EL (cell line): ENCODE results near the gene GDE1.
"Not testable (repeated sequence)": the region's sequence is repeated elsewhere in the genome, so short reads cannot be mapped to it uniquely, and the experiment has no call there.

Source experiments
- DNase-seq: peaks from one replicate; pipeline ENCODE4 v3.0.0-alpha.2; 2016

Gene GDE1, protein sequence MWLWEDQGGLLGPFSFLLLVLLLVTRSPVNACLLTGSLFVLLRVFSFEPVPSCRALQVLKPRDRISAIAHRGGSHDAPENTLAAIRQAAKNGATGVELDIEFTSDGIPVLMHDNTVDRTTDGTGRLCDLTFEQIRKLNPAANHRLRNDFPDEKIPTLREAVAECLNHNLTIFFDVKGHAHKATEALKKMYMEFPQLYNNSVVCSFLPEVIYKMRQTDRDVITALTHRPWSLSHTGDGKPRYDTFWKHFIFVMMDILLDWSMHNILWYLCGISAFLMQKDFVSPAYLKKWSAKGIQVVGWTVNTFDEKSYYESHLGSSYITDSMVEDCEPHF

GRCh38 chr16:19521471-19522396 is at the start of gene GDE1:
GDE1 (minus strand) TSS chr16:19522098; CDS start chr16:19521964, 134 bp downstream.
- peak; percentile 89 for DNase-seq

DNA sequence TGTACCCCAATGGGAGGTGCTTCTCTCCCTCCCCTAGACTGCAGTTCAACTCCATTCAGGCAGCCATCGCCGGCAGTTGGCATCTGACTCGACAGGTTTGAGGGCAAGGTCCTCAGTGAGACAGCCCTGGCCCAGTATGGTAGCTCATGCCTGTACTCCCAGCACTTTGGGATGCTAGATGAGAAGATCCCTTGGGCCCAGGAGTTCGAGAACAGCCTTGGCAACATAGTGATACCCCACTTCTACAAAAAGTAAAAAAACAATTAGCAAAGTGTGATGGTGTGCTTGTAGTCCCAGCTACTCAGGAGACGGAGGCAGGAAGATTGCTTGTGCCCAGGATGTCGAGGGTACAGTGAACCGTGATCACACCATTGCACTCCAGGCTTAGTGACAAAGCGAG is 45.7 kb upstream of the GDE1 start:
- no peak for DNase-seq

DNA sequence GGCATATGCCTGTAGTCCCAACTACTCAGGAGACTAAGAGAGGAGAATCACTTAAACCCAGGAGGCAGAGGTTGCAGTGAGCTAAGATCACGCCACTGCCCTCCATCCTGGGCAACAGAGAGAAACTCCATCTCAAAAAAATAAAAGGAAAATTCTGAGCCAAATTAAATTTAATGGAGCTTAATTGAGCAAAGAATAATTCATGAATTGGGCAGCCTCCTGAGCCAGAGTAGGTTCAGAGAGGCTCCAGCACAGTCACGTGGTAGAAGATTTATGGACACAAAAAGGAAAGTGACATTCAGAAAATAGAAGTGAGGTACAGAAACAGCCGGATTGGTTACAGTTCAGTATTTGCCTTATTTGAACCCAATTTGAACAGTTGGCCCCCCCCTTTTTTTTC is 44.5 kb upstream of the GDE1 start:
- no peak for DNase-seq

DNA sequence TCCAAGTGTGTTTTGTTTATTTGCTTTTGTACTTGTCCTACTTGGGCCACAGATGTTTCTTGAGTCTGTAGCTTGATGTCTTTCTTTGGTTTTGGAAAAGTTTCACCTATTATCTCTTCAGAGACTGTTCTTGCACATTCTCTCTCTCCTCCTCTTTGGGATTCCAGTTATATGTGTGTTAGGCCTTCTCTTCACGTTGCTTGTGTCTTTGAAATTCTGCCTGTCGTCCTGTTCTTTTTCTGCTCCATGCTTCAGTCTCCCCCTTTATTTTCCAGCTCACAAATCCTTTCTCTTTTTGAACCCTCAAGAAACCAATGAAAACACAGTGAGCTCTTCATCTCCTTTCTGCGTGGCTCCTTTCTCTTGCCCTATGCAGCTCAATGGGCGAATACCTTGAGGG is 41.5 kb upstream of the GDE1 start:
- DNase-seq = no peak

GRCh38 chr16:19560078-19560477 is 38.2 kb upstream of the GDE1 start:
- DNase-seq = no peak

GRCh38 chr16:19559242-19559910 is 37.5 kb upstream of the GDE1 start:
- peak; percentile 63 for DNase-seq

DNA sequence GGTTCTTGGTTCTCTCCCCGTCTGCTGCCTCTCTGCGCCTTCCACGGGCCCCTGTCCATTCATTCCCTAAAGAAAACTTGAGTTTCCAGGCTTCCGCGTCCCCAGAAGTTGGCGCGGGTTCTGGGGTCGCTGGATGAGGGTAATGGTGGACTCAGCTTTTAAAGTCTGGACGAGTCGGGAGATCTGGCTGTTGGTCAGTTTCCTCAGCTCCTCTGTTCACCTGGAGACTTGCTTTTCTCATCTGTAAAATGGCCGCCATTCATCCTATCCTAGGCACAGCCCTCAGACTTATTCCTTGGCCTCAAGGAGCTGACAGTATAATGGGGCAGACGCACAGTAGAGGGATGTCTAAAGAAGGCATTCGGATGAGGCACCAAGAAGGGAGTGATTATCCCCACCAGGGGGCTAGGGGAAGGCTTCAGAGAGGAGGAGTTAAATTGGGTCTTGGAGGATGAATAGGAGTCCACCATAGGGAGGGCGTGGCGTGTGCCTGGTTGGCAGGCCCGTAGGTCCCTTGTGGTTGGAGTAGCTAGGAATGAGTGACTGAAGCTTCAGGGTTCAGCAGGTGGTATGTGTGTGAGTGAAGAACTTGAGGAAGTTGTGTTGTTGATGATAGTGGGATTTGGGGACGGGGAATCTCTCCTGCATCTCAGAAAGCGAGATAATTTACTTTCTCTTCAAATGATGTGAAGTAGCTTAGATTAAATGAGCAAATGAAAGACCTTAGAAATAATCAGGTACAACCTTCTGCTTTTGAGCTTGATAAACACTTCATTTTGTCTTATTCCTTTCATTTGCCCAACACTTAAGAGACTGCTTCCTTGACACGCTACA is 34.3 kb upstream of the GDE1 start:
- DNase-seq = peak; percentile 47

GRCh38 chr16:19555186-19555937 is 33.5 kb upstream of the GDE1 start, which contains the start of gene VPS35L:
VPS35L (plus strand) TSS chr16:19555703; CDS start chr16:19555730, 27 bp downstream.
- peak; percentile 99 for DNase-seq

DNA sequence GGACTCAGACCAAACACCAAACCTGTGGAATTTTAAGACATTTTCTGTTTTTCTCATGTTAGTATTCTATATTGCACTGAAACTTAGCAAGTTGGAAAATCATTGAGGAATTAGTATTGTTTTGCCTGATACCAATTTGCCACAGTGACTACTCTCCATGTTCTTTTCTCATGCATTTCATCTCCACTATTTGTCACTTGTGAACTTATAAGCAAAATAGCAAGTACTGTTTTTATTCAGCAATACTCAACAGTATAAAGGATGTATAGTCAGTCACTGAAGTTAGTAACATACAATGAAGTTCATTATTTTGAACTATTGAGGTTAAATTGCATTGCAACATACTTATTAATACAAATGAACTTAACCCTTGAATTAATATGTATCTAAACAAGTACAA is 27.8 kb upstream of the GDE1 start:
- DNase-seq = no peak

DNA sequence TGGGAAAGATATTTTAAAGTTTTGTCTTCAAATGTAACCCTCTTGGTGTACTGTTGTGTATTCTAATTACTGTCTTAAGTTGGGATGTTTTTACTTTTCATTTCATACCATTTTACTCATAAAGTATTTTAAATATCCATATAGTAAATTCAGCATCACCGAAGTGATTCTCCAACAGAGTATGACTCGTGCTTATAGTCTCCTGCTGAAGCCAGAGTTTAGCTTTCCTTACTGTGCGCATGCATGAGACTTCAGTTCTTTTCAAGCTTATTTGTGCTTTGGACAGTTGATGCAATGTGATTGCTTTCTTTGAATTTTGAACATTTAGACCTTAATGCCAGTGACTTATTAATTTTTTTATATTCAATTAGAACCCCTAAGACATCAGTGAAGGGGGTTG is 26.2 kb upstream of the GDE1 start:
- no peak for DNase-seq

- not testable (repeated sequence) for DNase-seq
These were observed 21.5 kb upstream of the GDE1 start for GRCh38 chr16:19543278-19543996.

GRCh38 chr16:19542138-19542821 is 20.4 kb upstream of the GDE1 start:
- DNase-seq = no peak

DNA sequence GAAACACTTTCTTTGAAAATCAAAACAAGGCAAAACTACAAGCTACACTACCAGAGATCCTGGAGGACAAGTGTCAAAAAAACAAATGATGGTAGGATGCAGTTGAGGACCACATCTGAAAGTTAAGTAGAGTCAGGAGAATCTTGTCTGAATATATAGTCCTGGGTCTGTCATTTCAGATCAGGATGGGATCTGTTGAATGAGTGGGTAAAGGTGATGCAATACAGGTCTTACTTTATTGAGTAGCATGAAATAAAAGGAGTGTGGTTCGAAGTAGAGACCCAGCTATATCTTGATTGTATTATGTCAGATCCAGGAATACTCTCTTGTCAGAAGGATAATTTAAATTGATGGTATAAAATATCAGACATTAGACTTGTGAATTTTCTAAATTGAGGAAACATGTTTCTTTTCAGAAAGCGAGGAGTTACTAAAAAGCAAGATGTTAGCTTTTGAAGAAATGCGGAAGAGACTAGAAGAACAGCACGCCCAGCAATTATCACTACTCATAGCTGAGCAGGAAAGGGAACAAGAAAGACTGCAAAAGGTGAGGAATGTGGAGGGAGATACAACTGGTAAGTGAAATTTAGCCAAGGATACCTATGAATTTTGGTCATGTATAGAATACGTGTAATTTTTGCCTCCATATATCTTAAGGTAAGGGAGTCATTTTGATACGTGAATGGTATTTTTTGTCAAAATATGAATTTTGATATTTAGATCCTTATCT is 18.5 kb upstream of the GDE1 start:
- DNase-seq = no peak

- DNase-seq = no peak
These were observed 10.7 kb upstream of the GDE1 start for GRCh38 chr16:19532601-19533000.

DNA sequence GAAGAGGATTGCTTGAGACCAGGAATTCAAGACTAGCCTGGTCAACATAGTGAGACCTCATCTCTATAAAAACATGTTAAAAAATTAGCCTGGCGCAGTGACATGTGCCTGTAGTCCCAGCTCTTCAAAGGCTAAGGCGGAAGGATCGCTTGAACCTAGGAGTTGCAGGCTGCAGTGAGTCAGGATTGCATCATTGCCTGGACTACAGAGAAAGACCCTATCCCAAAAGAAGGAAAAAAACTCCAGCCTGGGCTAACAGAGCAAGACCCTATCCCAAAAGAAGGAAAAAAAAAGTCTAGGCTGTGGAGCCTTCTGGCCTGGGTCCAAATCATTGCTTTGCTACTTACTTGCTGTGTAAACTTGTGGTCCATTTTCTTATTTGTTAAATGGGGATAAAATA is 6.8 kb upstream of the GDE1 start:
- DNase-seq = no peak

GRCh38 chr16:19527161-19527560 is 5.3 kb upstream of the GDE1 start:
- DNase-seq = no peak

DNA sequence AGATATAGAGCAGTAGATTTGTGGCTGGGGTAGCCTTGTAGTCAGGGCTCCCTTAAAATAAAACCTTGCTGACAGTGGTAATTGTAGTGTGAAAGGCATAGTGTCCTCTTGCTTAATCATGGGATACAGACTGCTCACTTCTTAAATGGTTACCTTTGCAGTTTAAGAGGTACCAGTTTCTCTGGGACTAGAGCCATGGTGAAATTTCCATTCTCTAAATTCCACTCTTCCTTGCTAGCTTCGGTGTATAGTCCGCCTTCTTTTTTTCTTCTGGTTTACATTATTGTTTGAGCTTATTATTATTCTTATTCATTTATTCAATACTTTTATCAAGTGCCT is 3.5 kb upstream of the GDE1 start:
- DNase-seq = no peak

DNA sequence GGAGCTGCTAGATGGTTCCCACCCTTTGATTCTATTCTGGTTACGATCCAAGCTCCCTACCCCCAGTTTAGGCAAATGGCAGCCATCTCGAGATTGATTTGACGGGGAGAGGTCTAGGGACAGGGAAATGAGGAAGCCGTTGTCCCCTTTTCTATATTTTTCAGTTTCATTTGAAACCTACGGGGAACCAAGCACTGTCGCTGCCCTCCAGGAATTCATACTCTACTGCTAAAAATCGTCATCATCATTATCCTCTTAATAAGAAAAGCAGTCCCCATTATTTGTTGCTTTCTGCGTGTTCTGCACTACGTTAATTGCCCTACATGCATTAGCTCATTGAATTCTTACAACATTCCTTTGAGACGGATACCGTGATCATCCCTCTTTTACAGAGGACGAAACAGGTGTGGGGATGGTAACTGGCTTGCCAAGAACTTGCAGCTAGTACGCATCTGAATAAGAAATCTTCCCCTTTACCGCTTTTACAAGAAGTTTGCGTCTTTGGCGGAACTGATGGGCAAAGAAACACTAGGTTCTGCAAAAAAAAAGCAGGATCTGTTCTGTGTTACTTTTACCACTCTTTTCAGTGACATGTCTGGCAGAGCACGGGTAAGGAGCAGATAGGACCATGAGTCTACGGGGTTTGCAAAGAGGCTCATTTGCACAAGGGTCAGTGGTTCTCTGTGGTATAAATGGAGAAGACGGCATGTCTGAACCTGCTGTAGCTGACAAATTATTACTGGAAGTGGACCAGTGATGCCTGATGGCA is 2.9 kb upstream of the GDE1 start:
- peak; percentile 14 for DNase-seq

DNA sequence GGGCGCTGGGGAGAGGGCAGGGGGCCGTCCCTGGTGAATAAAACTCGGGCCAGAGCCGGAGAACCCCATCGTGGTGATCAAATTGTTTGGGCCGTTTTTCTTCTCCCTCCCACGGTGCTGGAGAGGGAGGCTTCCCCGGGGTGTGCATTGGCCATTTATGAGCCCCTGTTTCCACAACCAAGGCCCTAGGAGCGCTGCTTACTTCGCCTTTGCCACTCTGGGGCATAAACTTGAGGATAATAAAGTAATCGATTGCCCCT is 2.4 kb upstream of the GDE1 start:
- no peak for DNase-seq
